ENCODE measurements around the gene RAB13.

Gene RAB13

DNA sequence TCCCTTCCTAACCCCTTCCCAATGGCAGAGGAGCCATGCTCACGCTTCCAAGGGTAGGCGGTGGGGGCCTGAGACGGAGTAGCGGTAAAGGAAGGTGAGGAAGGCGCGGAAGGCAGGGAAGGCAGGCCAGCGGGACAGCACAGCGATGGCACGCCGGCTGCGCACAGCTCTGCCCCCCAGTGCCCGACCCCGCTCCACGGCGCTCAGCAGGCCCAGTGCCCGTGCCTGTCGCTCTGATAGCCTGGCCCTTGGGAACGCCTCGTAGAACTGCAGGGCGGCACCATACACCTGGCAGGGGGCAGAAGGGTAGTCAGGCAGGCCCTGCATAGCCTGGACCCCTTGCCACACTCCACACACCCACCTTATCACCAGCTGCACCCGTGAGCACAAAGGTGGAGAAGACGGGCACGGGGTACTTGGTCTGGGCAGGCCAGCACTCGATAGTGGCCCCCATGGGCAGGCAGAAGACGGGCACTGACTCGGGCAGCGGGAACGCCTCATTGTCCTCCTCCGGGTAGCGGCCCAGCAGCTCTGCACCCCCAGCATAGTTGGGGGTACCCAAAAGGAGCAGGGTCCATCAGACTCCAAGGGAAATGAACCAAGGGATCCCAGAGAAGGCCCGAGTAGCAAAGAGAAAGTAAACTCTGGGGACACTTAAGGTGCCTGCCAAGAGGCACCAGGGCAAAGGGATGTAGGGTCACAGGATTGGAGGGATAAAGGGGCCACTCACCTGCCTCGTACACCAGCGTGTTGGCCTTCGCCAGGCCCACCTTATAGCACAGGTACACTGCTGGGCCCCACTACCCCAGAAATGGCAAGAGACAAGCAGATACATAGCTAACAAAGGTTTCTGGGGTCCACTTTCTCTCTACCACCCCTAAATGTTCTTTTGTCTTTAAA, 44.1 kb downstream of the RAB13 start:
- DNase-seq (ENCODE audit: extremely low read depth, low read depth), result no peak

DNA sequence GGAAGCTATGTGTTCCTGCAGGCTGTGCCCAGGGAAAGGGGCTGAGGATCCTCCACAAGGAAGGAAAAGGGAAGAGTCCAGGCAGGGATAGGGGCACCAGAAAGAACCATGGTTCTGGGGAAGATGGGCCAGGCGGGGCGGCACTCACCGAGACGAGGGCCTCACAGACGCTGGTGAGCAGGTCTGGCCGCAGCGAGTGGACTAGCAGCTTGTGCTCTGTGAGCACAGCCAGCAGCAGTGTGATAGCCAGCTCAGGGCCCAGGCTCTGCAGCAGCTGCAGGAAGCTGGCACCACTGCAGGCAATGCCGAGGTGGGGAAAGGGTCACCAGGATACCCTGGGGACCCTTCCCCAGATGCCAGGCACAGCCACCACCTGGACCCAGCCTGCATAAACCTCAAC, 45.4 kb downstream of the RAB13 start:
- DNase-seq (ENCODE audit: extremely low read depth, low read depth), result no peak
- TF ChIP-seq, protein P1, sequence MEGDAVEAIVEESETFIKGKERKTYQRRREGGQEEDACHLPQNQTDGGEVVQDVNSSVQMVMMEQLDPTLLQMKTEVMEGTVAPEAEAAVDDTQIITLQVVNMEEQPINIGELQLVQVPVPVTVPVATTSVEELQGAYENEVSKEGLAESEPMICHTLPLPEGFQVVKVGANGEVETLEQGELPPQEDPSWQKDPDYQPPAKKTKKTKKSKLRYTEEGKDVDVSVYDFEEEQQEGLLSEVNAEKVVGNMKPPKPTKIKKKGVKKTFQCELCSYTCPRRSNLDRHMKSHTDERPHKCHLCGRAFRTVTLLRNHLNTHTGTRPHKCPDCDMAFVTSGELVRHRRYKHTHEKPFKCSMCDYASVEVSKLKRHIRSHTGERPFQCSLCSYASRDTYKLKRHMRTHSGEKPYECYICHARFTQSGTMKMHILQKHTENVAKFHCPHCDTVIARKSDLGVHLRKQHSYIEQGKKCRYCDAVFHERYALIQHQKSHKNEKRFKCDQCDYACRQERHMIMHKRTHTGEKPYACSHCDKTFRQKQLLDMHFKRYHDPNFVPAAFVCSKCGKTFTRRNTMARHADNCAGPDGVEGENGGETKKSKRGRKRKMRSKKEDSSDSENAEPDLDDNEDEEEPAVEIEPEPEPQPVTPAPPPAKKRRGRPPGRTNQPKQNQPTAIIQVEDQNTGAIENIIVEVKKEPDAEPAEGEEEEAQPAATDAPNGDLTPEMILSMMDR (IDR thresholded peaks at IDR 0.05; ENCODE audit: low read depth, low read length), result no peak

More for the DNA sequence above, 44.1 kb downstream of the RAB13 start:
- TF ChIP-seq, protein P1 (IDR thresholded peaks at IDR 0.05; ENCODE audit: low read depth, low read length), result no peak

DNA sequence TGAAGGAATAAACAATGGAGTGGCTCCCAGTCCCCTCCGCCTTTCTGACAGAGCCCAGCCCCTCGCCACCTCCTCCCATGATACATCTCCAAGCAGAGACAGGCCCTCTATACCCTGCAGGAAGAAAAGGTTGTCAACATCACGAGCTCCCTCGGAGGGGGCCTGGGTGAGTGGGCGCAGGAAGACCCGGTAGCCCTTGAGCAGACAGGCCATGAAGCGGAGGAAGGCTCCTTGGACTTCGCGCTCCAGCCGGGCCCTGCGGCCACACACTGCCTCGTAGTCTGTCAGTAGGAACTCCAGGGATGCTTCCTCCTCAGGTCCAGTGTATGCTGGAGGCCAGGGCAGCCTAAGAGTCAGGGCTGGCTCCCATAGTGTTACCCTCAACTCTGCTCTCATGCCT, 46.7 kb downstream of the RAB13 start:
- TF ChIP-seq, protein P1 (IDR thresholded peaks at IDR 0.05; ENCODE audit: low read depth, low read length), result no peak
- DNase-seq (ENCODE audit: extremely low read depth, low read depth), result no peak

DNA sequence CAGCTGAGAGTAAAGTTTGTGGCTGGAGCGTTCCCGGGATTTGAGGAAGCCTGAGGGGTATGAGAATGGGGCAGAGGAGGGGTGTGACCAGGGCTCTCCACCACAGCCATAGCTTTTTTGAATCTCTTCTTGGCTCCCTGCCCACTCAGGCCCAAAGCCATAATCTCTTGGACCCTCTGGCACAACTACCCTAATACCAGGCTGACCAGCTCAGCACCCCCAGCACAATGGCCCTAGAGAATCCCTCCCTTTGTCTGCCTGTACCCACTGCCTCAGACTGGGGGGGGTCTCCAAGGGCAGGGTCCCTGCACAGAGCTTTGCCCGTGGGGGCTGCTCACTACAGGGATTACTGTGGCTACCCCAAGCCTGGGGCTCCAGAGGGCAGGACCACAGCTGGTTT, 47.1 kb downstream of the RAB13 start:
- DNase-seq (ENCODE audit: extremely low read depth, low read depth), result no peak
- TF ChIP-seq, protein P1 (IDR thresholded peaks at IDR 0.05; ENCODE audit: low read depth, low read length), result no peak

DNA sequence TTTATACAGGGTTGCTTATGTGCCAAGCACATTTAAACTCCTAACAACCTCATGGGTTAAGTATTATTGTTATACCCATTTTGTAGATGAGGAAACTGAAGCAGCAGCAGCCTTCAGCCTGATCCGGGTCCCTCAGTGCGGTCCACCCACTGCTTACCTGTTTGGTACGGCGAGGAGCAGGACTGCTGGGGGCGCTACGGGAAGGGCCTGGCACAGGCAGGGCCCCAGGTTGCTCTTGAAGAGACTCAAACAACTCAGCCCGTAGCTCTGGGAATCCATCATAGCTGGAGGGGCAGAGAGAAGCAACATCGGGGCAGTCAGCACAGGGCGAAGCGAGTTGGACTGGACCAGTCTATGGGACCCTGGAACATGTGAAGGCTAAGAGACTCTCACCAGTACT, 48.8 kb downstream of the RAB13 start:
- TF ChIP-seq, protein P1 (IDR thresholded peaks at IDR 0.05; ENCODE audit: low read depth, low read length), result no peak
- no peak for DNase-seq (ENCODE audit: extremely low read depth, low read depth)

DNA sequence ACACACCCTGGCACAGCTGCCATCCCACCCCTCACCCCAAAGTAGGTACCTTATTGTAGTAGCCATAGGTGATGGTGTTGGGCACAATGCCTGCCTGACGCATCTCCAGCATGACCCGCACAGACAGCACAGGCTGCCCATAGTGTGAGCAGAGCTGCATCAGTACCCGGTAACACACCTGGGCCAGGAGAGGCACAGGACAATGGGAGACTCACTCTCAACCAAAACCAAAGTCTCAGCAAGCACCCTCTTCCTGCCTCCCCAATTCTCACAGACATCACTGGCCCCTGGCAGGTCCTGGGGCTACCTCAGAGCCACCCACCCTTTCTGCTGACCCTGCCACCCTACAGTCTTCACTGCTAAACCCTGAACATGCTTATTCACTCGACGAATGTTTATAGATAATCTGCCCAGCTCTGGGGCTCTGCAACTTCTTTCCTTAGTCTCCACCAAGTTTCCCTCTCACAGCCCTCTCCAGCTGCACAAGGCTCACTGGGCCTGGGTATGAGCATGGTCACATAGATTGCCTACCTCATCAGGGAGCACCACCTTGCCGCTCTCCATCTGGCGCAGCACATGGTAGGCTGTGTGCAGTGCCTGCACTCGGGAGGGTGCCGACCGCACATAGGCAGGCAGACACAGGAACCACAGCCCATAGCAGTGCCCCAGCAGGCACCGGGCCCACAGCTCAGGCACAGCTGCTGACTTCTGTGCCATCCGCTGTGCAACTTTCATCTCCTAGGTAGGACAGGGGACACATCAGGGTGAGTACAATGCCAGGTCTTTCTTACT, 49.9 kb downstream of the RAB13 start:
- DNase-seq (ENCODE audit: extremely low read depth, low read depth), result no peak
- TF ChIP-seq, protein P1 (IDR thresholded peaks at IDR 0.05; ENCODE audit: low read depth, low read length), result no peak

DNA sequence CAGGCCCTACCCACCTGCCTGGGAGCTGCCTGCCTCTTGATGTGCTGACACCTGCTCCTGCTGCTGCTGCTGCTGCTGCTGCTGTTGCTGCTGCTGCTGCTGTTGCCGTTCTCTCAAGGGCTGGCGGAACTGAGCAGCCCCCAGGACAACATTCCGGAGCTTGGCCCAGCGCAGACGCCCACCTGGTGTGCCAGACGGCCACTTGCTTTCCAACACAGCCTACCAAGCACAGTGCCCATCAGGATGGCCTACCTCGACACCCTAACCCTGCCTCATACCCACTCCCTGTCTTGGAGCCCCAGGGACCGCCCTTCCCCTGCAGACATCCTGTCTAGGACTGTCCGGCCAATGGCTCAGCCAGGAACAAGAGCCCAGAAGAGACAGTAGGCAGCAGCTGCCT, 51.4 kb downstream of the RAB13 start:
- TF ChIP-seq, protein P1 (IDR thresholded peaks at IDR 0.05; ENCODE audit: low read depth, low read length), result no peak
- DNase-seq (ENCODE audit: extremely low read depth, low read depth), result no peak
